ENCODE results near the gene SF3A1.
"Not testable (repeated sequence)": the region's sequence is repeated elsewhere in the genome, so short reads cannot be mapped to it uniquely, and the experiment has no call there.

Gene SF3A1

DNA sequence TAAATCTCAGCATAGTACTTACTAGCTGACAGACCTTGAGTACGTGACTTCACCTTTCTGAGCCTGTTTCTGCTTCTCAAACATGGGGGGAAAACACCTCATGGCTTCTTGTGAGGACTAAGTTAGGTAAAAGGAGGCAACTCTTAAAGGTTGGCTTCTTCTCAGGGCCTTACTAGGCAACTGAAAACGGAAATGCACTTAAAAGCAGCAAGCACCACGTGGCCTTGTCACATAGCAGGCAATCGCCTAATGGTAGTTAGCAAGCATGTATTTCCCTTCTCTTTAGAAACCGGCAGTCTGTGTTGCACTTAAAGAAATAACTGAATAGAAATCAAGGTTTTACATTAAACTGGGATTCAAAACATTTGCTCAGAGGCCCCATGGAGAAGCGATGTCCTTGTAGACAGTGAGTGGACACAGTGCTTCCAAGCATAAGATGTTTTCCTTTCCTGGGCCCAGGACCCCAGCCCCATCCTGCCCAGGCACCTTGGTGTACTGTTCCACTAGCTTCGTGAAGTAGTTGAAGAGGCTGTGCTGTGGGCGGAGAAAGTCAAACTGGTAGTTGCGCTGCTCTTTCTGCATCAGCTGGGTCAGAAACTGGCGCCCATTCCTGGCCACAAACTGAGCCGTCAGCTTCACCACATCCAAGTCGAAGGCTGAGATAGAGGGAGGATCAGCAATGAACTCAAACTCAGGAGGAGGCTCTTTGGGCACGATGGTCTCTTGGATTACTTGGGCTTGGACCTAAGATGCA is 12.1 kb downstream of the SF3A1 start:
- no peak for DNase-seq

DNA sequence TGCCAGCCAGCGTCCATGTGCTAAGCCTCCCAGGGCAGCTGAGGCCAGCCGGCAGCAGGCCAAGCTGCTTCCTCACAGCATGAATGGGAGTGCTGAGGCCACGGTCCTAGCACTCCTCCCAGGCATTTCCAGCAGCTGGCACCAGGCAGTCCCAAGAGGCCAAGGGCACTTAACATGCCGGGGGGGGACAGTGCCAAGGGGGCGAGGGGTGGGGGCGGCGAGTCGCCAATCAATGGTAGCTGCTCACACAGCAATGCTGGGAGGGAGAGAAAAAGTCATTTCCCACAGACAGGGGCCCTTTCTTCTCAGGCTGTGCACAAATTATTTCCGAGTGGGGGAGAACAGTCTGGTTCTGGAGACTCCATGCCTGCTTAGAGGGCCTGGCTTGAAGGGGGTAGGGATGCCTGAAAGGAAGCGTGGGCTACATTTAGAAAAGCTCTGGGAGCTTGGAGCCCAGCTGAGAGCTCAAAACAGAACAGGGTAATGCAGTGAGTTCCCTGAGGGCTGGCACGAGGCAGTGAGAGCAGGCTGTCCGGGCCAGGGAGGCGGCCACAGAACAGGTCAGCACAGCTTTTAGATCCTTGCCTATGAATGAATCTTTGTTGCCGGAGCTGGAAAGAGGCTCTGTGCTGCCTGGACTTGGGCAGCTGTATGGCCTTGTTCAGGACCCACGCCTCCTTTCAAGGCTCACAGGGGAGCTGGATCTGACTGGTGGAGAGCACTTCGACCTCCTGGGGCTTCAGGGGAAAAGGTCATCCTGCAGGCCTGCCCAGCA is 15.6 kb downstream of the SF3A1 start:
- DNase-seq: no peak

DNA sequence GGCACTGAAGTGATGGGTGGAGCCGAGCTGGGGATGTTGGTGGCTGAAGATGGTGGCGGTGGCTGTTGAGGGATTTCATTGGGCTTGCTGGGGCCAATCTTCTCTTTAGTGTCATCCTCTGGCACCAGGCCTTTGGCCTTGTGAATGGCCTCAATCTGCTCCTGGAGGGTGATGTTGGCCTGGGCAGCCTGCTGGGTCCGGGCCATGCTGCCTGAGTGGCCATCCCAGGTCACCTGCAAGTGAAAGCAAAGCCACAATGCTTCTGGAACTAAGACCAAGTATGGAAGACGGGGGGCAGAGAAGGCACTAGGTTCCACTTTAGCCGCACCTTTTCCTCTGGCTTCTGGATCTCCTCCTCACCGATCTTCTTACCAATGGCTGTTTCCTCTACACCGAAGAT is 17.9 kb downstream of the SF3A1 start:
- DNase-seq: no peak

DNA sequence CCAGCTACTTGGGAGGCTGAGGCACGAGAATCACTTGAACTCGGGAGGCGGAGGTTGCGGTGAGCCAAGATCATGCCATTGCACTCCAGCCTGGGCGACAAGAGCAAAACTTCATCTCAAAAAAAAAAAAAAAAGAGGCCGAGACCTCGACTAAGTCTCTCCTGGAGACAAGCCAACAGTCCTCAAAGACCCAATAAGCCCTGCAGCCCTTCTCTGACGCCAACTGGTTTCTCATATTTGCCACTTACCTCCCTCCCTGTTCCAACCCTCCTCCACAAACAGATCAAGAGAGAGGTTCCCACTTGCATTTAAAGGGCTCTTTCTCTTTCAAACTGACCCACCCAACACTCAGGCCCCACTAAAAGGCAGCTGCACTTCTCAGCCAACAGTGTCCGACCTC is 18.4 kb downstream of the SF3A1 start:
- DNase-seq: not testable (repeated sequence)

DNA sequence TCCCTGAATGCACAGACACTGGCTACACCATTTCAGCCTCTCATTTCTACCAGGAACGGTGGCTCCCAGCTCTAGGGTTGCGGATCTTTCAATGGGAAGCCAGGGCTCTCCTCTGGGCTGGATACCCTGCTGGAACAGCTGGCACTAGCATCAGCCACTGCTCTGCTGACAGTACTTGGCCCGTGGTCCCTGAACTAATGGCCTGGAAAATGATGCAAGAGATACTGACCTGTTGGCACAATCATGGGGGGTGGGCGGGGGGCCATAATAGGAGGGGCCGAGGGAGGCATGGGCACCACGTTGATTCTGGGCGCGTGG is 19.3 kb downstream of the SF3A1 start:
- DNase-seq: no peak

DNA sequence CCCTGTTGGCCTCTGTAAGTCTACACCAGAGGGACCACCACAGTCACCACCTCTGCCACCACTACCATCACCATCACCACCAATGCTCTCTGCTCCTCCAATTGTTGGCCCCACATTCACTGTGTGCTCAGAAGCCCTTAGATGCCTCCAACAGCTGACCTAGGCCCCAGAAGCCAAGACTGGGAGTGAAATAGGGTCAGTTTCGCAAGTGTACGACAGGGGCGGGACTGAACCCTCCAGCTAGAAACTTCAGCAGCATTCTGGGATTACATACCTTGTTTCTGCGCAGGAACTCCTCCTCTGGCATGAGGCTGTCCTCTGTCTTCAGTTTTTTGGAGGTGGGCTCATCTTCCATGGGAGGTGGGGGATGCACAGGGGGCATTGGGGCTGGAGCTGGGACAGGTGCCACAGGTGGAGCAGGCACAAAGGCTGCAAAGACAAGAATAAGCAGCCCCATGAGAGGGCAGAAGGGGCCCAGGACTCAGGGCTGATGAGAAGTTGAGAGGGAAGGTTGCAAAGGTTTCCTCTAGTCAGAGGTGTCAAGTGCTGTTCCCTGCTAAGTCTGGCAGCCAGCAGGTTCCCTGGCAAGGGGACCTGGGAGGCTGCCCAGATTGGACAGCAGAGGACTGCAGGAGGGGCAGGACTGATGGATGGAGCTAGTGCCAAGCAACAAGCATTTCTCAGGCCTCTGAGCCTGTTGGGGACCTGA is 19.8 kb downstream of the SF3A1 start:
- no peak for DNase-seq

DNA sequence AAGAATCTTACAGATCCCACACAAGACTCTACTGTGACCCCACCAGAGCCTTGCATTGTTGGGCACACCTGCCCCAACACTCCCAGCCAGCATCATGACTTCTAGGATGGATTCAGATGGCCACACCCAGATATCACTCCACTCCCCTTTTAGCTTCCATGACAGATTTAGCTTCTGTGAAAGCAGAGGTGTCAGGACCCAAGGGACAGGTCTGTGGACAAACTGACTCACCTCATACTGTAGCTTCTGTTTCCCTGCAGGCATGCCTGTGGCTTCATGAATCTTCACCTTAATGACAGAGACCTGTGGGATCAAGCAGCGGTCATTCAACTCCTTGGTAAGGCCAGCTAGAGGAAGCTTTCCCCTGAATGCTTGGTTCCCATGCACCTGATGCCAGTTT is 21.5 kb downstream of the SF3A1 start:
- no peak for DNase-seq

DNA sequence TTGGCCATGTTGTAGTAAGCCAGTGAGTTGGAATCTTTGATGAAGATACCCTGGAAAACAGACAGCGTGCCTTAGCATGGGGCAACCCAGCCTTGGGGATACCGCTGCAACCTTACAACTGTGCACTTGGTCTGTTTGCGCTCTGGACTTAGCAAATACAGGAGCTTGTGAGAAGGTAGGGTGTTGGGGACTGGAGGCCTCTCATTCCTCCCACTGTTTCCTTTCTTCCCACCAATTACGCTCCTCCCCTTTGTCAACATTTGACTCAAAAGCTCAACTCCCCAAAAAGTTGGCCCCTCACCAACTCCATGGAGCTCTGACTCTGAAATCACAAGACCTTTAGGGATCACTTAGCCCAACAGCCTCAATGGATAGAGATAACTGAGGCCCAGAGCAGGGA is 22.0 kb downstream of the SF3A1 start:
- DNase-seq: no peak

DNA sequence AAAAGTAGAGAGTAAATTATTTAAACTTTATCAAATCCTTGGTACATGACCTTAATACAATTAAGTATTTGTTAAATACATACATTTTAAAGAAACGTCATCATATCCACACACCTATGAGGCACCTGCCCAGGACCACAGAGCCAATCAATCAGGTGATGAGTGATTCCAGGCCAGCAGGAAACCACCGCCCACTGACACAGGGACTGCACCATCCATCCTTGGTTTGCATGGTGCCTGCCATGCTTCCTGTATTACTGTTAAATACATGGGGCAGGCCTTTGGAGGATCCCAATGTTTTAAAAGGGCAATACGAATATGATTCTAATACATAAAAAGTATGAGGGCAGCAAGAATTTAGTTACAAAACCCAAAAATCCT is 23.0 kb downstream of the SF3A1 start:
- no peak for DNase-seq

DNA sequence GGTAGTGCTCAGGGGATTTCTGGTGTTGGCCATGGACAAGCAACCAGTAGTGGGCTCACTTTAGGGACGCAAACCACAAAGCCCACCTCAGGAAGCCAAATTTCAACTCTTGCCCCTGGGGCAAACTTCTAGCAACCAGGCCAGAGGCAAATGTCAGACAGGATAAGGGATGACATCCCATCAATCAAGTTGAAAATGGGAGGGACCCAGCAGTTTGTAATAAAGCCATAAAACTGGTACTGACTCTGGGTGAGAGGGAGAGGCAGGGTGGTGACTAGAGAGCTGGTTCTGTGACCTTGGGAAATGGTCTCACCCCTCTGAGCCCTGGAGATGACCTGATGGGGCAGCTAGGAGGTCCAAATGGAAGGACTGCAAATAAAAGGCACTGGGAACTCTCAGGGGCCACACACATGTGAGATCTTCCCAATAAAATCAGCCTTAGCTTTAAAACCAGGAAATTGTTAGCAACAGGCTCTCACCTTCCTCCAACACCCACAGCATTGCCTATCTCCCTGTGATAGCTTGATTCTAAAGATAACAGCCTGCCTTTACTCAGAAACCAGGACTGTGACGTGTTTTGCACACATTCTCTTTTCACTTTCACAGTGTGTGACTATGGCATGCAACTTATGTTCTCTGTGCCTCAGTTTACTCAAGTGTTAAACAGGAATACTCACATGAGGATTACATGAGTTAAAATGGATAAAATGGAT is 23.5 kb downstream of the SF3A1 start:
- no peak for DNase-seq

DNA sequence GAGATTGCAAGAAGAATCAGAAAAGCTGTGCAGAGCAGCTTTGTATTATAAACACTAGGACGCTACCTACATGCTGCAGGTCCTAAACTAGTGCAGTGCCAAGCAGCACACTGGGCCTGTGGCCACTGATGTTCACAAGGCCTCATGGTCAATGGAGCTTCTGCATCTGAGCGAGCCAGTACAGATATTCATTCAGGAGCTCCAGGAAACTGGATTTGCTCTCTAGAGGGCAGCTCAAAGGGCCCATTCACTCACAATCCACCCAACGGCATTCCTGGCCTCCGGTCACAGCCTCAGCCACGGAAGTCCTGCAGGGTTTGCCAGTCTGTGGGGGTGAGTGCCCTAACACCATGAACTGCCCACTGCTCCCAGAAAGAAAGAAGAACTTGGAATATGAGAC is 24.1 kb downstream of the SF3A1 start:
- DNase-seq: no peak

DNA sequence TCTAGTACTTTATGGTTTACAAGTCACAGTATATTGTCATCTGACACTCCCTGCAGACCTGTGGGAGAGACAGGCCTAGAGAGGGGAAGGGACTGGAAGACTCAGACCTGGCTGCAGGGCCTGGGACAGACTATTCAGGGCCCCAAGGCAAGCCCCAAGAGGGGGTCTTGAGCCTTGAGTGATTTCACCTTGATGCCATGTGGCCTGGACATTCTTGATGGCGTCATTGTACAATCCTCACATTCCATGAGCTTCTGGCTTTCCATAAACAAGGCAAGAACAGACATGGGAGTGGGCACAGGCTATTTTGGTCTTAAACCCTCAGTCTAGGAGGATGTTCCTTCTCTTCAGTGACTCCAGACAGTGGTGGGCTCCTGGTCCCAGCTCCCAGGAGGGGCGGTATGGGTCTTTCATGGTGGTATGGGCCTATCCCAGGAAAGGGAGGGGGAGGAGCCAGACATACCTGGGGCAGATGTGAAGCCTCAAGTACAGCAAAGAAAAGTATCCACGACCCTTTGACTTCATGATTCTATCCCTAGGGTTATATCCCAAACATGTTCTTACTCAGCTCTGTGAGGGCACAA is 28.1 kb downstream of the SF3A1 start:
- no peak for DNase-seq

DNA sequence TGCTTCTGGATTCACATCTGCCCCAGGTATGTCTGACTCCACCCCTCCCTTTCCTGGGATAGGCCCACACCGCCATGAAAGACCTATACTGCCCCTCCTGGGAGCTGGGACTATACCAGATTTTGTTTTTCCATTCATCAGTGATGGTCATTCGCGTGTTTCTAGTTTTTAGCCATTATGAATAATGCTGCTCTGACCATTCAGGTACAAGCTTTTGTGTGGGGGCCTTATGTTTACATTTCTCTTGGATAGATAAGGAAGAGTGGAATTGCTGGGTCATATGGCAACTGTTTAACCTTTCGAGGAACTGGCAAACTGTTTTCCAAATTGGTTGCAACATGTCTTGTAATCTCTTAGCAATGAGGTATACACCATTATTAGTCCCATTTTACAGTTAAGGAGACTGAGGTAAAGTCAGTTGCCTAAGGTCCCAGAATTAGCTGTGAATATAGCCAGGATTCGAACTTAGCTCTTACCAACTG is 28.8 kb downstream of the SF3A1 start:
- DNase-seq: no peak

DNA sequence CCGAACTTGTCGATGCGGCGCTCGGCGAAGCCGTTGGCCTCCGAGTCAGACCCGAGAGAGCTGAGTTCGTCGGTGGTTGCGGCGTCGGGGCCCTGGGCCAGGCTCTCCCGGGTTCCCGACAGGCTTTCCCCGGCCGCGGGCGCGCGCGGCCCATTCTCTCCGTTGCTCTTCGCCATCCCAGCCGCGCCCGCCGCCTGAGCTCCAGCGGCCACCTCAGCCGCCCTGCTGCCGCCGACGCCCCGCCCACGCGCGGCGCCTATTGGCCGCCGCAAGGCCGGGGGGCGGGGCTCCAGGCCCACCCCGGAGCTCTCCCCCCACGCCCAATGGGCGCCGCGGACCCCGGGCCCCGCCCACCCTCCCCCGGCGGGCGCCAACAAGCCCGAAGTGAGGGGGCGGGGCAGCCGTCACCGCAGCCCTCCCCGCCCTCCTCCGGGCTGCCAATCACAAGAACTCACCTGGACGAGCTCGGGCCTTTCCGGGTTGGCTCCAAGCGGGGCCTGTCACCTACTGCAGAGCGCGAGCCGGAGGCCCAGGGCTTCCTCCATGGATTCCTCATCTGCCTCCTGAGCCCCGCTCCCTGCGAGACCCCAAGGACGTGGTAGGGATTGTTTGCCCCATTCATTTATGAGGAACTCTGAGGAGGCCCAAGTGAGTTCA is 29.9 kb downstream of the SF3A1 start, which contains the start of gene TBC1D10A:
TSS of gene TBC1D10A (minus strand) at position 236 of the 657 bp plus-strand sequence. CDS start at position 176, 60 bp downstream.
- peak; percentile 32 for DNase-seq

DNA sequence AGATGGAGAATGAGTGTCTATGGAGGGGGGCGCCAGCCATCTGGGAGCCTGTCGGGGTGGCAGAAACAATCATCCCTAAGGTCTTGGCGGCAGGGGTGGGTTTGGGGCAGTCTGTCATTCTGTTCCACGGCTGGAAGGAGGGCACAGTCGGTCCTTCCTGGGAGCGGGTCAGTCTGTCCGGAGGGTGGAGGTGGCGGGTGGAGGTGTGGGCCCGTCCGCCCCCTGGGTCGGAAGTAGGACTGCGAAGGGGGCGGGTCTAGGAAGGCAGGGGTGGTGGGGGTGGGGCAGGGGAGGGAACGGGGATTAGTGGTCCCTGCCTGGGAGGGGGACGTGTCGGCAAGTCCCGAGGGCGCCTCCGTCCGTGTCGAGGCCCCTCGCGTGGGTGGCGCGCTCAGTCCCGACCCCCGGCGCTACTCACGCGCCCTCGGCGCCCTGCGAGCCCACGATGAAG is 30.4 kb downstream of the SF3A1 start:
- no peak for DNase-seq

DNA sequence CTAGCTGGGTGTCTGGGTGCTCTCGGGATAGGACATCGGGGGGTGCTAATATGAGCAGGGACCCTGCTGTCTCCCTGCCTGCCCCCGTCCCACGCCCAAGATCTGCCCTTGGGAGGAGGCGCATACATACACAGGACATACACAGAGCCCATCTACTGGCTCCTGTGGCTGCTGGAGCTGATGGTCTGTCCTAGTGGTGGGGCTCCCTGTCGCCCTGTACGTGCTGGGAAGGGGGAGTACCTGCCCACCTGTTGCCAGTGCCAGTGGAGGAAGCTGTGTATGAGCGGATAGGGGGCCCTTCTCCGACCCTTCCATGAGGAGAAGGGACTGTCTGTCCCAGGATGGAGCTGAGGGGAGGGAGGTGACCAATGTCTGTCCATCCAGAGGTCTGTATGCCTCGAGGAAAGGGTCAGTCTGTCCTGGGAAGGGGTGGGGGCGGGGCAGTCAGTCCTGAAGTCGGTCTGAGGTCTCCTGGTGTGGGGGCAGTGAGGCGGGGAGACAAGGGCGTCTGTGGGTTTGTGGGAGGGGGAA is 30.9 kb downstream of the SF3A1 start:
- no peak for DNase-seq

DNA sequence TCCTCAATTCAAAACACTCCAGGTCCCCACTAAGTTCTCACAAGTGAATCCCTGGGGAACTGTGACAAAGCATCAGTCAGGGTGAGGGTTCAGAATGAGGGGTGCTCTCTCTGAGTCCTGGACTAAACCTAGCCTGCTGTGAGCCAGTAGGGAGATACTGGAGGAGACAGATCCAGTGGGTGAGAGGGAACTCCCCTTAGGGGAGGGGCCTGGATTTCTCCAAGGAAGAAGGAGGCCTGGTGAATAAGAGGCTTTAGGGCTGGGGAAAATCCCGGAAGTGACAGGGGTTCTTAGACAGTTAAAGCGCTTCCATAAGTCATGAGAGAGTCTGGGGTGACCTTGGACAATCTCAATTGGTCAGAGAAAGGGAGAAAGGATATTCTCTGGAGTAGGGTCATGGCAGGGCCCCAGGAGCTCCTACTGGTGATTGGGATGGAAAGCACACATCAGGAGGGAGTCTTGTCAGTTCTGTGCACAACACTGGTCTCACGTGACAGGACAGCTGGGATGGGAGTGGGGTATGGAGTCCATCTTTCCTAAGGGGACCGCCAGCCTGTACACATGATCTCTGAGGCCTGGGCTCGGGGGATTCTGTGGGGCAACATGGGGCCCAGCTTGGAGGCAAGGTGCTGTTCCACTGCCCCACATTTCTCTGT is 31.5 kb downstream of the SF3A1 start:
- no peak for DNase-seq

DNA sequence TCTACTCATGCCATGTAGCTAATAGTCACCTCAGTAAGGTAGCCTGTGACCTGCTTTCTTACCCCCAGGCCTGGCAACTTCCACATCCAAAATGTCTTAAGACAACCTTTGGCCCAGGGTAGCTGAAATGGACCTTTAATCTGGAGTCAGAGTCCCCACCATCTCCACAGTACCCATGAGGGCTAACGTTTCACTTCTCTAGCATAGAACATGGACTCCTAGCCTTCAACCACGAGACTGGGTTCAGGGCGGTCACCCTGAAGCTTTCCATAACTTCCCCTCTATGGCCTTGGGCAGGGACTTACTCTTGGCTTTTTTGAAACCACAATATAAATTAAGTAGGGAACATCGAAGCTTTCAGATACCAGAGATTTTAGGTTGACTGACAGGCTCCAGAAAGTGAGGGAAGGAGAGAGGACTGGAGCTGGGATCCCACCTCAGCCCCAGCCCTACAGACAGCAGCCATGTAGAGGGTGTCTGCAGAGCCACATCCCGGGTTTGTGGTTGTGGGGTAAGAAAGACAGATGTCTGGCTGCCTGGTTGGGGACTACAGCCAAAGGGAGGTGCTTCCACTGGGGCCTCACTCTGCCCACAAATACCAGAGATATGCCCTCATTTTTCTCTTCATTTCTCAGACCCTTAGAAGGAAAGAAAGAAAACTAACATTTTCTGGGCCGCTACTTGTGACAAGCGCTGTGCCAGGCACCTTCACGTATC is 32.5 kb downstream of the SF3A1 start:
- no peak for DNase-seq

DNA sequence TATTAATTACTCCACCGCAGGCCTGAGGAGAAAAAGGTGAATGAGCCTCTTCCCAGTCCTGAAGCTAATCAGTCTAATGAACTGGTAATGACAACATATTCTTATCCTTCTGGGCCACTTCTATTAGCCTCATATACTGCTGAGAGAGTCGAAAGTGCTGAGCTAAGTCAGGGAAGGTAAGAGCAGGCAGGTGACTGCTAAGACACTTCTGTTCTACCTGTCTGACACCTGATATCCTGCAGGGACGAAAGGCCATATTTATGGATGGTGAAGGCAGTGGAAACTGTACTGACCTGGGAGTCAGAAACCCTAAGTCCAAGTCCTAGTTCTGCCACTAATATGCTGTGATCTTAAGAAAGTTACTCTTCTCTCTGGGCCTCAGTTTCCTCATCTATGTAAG is 33.4 kb downstream of the SF3A1 start:
- DNase-seq: no peak

DNA sequence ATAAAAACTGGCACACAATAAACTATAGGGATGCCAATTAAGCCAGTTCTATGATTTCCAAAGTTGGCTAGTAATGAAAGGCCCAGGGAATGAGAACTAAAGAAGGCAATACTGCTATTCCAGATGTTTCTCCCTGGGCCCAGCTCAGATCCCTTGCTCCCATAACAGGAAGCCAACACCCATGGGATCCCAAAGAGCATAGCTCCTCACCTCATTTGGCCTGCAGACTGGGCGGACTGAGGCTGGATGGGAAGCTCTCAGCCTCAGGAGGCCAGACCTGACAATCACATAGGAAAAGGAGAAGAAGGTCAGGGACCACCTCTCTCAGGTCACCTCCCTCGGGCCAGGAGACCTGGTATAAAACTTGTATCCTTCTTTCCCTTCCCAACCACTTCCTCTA is 35.2 kb downstream of the SF3A1 start:
- DNase-seq: no peak
